GM12874 (cell line): ENCODE data around the gene UNC13A.

Source experiments
- CTCF ChIP-seq: IDR thresholded peaks from 2 replicates; pipeline ENCODE4 v1.5.1; 2011; ENCODE audit warnings: low read depth, mild to moderate bottlenecking, control low read depth, low read length, moderate library complexity; ENCODE audit not compliant: insufficient read depth

Gene UNC13A

GRCh38 chr19:17577457-17578097, 110.6 kb downstream of the UNC13A start:
- no peak for TF ChIP-seq CTCF

DNA sequence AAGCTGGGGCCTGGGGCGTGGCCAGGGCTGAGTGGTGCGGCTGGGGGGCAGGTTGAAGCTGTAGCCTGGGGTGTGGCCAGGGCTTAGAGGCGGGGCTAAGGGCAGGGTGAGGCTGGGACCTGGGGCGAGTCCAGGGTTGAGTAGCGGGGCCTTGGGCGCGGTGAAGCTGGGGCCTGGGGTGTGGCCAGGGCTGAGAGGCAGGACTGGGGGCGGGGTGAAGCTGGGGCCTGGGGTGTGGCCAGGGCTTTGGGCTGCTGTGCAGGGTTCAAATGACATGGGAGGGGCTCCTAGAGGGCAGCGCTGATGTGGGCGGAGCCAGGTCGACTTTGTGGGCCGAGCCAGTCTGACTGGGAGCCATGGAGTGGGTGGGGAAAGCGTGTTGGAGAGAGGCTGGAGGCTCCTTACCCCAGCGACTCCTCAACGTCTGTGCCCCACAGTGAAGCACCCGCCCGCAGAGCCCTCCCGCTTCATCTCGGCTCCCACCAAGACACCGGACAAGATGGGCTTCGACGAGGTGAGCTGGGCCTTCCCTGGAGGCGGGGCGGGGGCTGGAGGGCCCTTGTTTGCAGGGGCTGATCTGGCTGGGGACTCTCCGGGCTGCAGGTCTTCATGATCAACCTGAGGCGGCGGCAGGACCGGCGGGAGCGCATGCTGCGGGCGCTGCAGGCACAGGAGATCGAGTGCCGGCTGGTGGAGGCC, 111.2 kb downstream of the UNC13A start:
- no peak for TF ChIP-seq CTCF

DNA sequence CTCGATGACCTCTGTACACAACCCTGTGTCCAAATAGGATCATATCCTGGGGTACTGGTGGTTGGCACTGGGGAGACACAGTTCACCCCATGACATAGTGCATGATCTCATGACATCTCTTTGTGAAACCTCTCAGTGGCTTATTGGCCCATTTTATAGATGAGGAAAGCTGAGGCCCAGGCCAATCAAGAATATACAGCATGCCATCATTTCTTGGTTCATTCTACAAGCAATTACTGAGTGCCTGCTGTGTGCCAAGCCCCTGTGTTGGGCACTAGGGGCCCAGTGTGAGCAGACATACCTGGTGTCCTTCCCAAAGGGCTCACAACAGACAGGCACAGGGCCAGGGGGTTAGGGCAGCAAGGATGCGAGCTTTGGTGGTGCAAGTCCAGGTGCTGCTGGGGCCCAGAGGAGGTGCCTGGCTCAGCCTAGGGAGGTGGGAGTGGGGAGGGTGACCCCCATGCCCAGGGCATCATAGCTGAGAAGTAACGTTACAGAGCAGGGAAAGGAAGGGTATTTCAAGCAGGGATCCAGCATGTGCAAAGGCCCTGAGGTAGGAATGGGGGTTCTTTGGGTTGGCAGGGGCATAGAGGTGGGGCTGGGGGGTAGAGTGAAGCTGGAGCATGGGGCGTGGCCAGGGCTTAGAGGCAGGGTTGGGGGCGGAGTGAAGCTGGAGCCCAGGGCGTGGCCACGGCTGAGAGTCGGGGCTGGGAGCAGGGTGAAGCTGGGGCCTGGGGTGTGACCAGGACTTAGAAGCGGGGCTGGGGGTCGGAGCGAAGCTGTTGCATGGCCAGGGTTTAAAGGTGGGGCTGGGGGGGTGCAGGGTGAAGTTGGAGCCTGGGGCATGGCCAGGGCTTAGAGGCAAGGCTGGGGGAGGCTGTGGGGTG, 112.0 kb downstream of the UNC13A start:
- TF ChIP-seq CTCF, result no peak

DNA sequence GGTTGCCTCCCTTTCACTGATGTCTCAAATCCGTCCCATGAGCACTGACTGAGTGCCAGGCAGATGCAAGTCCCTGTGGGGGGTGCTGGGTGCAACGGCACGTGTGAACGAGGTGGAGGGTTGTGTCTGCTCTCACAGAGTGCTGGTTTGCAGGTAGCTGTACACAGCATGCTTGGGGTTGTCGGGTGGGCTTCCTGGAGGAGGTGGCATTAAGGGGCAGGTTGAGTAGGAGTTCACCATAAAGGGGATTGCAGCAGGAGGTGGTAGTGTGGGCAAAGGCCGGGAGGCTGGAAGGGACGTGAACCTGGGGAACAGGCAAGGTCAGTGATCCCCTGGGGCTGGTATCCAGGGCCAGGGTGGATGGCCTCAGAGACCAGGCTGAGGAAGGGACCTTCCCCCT, 115.5 kb downstream of the UNC13A start:
- no peak for TF ChIP-seq CTCF

DNA sequence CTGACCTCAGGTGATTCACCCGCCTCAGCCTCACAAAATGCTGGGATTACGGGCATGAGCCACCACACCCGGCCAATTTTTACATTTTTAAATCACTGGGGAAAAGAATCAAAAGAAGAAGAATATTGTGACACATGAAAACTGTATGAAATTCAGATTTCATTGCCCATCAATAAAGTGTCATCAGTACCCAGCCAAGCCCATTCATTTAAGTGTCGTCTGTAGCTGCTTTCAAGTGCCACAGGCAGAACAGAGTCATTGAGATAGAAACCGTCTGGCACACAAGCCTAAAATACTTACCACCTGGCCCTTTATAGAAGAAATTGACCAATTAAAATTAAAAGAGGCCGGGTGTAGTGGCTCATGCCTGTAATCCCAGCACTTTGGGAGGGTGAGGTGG, 117.4 kb downstream of the UNC13A start:
- no peak for TF ChIP-seq CTCF

DNA sequence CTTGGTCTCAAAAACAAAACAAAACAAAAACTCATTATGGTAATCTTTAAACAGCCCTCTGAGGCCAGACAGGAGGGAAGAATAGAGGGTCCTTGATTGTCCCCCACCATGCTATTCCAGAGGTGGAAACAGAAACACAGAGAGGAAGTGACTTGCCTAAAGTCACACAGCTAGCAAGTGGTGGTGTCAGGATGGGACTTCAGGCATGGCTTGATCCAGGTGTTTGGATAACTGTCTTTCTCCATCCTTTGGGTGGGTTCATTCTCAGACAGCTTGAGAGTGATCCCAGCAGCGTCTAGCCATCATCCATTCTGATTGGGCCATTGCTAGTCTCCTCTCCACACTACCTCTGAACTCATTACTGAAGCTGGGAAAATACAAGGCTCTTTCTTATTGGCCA, 120.2 kb downstream of the UNC13A start:
- no peak for TF ChIP-seq CTCF

GRCh38 chr19:17565611-17566010, 122.5 kb downstream of the UNC13A start:
- no peak for TF ChIP-seq CTCF
